ENCODE measurements around the gene HNRNPD.

DNA sequence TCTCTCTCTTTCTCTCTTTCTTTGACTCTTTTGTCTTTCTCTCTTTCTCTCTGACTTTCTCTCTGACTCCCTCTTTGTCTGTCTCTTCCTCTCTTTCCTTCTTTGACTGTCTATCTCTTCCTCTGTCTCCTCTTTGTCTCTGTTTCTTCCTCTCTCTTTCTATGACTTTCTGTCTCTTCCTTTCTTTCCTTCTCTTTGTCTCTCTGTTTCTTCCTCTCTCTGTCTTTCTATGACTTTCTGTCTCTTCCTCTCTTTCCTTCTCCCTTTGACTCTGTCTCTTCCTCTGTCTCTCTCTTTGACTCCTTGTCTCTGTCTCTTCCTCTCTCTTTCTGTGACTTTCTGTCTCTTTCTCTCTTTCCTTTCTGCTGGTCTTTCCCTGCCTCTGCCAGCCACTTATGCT lies 38.7 kb downstream of the HNRNPD start:
- TF ChIP-seq POLR2AphosphoS5 (IDR thresholded peaks at IDR 0.05; ENCODE audit: low read depth, low read length) (no peak), POLR2A (IDR thresholded peaks at IDR 0.05; ENCODE audit: low read depth, low read length) (no peak), TAF1 (IDR thresholded peaks at IDR 0.05; ENCODE audit: low read depth, low read length) (no peak), POU2F2 (IDR thresholded peaks at IDR 0.05; ENCODE audit: low read depth, low read length) (no peak), PAX5 (IDR thresholded peaks at IDR 0.05; ENCODE audit: insufficient read depth, low read length, severe bottlenecking) (no peak)
